GM21423 (cell line): Measurements from ENCODE around the gene ANXA11.

ENCODE experiments used
- ATAC-seq: cut with Tn5 transposase; IDR thresholded peaks from one replicate; pipeline ENCODE4 v1.9.1; 2021; ENCODE audit warnings: mild to moderate bottlenecking, moderate library complexity; ENCODE audit not compliant: unreplicated experiment

ANXA11 gene

DNA sequence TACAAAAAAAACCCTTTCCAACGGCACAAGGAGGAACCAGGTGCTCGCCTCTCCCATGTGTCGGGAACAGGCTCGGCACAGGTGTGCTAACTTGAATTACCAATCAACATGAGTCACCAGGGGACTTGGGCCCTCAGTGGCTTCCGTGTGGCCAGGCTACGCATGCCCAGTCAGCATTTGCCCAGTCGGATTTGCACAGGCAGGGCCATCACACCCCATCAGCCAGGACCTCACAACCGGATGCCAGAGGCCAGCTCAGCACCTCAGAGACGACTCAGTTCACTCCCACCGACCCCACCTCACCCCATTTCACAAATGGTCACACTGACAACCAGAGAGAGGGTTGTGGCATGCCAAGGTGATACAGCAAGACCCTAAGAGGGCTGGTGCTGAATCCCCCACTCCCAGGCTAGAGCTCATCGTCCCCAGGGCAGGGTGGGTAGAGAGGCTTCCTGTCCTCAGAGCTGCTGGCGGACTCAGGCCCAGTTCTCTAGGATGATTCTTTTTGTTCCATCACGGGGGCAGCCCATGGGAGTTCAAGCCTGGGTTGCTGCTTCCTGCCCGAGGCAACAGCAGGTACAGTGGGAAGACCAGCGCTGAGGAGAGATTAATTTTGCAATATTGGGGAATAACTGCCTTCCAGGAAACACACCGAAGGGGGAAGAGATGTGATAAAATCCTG, 13.6 kb downstream of the ANXA11 start:
- no peak for ATAC-seq

DNA sequence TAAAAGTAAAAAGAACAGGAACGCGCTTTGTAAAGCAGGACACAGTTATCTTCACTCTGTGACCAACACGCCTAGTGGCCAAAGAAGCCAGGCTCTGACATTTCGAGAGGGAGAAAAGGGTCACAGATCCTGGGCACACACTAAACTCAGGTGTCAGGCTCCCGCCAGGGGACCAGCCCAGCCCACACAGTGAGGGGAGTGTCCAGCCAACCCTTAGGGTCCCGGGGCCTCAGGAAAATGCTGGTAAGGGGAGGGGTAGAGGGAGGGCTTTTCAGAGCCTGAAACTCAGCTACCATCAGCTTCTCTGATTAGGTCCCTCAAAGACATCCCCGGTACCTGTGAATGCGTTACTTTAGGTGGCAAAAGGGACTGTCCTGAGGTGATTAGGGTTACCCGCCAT, 16.6 kb downstream of the ANXA11 start:
- no peak for ATAC-seq

DNA sequence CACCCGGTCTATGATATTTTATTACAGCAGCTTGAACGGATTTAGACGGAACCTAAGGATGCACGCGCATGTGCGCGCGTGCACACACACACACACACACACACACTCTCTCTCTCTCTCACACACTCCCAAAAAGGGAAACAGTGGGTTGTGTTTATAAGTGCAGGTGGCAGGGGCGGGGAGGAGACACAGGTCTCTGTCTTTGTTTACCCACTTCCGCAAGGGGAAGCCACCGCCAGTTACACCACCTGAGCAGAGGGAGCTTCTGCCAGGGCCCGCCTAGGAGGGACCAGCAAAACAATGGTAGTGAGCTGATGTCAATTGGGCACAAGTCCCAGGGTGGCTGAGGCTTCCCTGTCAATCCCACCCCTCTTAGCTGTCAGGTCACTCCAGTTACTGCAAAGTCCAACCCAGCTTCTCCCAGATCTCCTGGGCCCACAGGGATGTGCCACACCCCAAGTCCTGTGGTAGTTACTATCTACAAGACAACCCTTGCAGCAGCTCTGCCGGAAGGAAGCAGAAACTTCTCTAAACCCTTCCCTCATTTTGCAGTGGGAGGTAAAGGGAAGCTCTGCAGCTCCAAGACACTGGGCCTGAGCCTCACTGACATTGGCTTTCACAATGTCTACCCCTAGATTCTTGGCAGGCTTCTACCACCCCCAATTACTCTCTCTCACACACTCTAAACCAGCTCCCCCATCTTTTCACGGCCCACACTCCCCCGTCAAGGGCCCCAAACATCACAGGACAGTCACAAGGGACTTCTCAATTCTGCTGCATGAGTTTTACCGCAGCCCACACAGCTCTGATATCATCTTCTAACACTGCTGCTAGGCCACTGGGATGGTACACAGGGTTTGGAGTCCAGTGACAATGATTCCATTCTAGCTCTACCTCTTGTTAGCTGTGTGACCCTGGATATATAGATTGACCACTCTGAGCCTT, 17.6 kb downstream of the ANXA11 start:
- peak; percentile 87 for ATAC-seq

DNA sequence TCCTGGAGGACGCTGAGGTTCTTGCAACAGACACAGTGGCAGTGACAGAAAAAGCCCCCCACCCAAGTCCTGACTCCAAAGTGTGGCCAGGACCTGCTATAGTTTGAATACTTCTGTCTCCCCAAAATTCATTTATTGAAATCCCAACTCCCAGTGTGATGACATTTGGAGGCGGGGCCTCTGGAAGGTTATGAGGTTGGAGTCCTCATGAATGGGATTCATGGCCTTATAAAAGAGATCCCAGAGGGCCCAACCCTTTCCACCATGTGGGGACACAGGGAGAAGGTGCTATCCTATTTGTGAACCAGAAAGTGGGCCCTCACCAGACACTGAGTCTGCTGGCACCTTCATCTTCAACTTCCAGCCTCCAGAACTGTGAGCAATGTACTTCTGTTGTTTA, 18.3 kb downstream of the ANXA11 start:
- ATAC-seq = no peak

DNA sequence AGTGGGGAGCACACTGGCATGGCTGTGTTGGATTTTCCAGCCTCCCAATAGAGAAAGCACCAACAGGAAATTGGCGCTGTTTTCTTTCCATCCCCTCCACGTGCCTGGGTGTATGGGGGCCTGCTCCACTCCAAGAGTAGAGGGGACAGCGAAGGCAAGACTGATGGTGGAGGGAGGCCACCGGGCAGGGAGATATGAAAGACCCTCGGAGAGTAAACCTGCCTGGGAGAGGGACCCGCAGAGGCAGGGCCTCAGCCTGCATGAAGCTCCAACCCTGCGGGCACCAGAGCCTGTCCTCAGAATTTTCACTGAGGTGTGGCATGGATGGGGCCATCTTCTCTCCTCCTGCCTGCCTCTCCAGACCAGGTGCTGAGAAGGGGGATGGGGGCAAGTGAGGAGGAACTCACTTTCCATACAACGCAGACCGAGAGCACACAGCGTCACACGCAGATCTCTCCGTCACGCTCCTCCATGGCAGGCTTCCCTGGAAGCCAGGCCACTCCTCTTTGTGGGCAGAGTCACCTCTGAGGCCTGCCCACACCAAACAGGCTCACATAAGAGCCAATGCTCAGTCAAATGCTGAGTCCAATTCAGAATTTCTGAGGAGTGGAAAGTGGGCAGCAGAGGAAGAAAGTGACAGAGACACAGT, 18.8 kb downstream of the ANXA11 start:
- no peak for ATAC-seq

DNA sequence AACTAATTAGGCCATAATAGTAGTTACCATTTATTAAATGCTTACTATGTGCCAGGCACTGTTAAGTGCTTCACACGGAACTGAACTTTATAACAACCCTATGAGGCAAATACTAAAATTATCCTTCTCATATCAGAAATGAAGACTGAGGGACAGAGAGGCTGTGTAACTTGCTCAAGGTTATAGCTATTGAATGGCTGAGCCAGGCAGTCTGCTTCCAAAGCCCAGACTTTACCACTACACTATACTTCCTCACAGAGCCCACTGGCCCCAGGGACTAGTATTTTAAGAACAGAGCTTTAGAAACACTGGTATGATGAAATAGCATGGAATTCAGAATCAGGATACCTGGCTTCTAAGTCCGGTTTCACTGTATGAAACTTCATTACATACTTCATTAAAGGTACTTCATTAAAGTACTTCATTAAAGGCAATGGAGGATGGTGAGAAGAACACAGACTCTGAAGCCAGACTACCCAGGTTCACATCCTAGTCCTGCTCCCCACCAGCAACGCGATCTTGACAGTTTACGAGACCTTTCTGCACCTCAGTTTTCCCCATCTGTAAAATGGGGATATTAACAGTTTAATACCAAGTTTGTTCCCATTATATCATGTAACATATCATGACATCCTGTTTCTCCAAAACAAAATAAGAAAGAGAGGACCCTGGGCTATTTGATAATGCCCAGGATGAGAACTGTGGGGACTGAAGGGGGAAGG, 19.6 kb downstream of the ANXA11 start:
- no peak for ATAC-seq

DNA sequence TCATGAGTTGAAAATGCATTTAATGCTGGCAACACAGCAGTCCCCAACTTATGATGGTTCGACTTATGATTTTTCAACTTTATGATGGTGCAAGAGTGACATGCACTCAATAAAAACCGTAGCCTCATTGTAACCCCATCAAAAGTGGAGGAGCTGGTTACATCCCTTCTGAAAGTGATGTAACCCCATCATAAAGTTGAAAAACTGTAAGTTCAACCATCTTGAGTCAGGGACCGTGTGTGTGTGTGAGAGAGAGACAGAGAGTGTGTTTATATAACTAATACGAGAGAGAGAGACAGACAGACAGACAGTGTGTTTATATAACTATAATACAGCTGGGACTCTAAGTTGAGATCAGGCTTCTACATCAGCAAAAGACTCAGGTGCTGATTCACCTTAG, 21.0 kb downstream of the ANXA11 start:
- ATAC-seq = no peak

DNA sequence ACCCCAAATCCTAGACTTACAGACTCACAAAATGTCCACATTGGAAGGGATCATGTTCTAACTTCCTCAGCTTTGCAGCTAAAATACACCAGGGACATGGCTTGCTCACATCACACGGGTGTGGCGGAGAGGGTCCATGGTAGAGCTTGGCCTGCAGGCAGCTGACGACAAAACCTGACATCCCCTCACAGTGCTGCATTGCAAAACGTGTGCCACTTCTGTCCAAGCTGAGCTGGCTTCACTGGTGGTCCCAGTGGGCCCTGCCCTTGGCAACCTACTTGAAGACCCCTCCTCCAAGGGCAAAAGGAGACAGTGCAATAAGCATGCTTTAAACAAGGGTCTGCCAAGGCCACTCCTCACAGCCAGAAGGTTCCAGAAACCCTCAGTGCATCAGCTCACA, 21.9 kb downstream of the ANXA11 start:
- ATAC-seq = no peak

DNA sequence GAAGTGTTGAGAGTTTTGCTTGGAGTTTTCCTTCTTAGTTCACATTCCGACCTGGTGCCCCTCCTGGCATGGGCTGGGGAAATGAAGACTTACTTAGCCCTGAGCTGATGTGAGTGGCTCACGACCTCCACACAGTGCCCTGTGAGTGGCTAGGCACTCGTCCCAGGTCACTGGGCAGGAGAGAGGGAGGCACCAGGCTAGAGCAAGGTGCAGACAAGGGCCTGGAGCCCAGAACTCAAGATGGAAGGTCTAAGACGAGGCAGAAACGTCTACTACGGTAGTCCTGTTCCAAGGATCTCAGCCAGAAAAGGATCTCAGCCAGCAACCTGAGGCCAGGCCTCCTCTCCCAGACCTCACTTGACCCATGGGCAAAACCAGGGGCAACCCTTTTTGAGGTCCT, 22.4 kb downstream of the ANXA11 start:
- ATAC-seq = no peak

DNA sequence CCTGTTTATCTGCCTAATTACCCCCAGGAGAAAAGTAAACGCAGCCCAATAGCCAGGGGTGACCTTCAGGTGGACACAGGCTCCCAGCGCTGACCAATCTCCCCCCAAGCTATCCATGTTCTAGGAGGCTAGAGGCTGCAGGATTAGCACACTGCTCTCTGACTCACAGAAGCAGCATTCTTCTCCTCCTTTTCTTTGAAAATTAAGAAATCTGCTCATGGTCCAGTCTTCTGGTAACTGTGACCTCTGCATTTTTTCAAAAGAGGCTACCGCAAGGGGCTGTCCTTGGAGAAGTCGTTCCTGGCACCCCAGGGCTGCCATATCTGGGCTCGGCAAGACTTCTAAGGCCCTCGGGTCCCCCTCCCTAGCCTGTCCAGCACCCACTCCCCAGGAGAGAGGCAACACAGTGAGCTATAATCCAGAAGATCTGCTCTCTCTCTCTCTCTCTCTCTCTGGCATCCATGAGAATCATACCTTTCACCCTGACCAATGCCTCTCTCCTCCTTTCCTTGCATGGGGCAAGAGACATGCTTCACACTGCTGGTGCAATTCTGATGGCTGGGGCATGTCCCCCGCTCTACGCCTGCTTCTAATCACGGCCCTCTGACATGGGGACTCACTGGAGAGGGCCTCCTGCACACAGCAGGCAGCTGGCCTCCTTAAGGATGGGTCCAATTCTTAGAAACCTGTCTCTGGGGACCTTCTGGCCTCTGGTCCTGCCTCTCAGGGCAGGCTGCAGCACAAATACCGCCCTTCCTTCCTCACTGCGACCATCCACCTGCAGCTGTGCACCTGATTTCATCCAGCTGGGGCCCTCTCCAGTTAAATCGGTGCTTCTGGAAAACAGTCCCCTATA, 27.3 kb downstream of the ANXA11 start:
- no peak for ATAC-seq

DNA sequence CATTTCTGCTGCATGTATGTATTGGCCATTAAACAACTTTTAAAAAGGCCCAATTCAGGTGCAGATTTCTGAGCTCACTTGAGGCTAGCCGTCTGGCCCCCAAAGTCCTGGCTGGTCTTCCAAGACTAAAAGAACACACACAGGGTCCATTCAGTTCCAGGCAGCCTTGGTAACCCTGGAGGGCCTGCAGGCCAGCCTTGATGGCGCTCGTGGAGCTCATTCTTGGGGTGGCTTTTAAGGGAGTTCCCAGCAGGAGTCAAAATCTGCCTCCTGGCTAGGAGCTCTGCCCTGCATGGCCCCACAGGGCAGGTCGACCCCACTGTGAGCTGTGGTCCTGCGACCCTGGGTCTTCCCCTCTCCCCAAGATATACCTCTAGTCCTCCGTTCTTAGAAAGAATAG, 28.8 kb downstream of the ANXA11 start:
- ATAC-seq = no peak

DNA sequence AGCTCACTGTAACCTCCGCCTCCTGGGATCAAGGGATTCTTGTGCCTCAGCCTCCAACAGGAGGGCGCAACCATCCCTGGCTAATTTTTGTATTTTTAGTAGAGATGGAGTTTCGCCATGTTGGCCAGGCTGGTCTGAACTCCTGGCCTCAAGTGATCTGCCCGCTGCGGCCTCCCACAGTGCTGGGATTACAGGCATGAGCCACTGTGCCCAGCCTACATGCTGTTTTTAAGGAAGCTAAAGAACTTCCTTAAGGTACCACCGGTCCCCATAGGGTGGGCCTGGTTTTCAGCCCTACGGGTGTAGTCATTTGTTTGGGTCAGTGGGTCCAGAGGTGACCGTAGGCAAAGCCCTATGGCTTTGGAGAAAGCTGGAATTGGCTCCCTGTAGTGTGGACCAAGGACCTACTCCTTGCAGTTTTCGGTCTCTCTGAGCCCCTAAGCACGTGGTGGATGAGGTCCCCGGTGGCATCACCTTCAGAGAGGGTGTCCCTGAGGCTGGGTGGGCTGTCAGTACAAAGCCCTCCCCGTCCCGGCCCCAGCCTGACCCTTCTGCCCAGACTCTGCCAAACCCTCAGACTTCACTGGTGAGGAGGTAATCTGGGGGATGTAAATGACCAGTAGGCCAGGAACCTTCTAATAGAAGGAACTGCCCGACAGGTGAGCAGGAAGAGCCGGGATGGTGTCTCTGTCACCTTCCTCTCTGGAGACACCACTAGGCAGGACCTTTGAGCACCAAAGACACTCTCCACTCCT, 30.5 kb downstream of the ANXA11 start:
- no peak for ATAC-seq

DNA sequence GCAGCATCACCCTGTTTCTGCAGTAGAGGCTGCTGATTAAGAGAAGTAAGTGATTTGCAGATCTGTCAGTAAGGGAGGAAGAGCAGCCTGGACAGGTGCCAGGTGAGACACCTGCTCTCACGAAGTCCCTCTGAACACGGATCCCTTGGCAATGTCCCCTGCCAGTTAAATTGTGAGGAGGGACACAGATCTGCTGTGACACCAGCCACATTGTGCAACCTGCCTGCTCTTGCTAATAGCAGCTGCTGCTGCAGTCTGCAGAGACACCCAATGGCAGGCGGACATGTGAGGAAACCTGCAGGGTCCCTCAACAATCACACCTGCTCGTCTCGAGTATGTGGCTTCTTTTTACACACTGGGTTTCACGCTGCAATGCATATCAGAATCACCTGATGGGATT, 31.9 kb downstream of the ANXA11 start:
- ATAC-seq = no peak

DNA sequence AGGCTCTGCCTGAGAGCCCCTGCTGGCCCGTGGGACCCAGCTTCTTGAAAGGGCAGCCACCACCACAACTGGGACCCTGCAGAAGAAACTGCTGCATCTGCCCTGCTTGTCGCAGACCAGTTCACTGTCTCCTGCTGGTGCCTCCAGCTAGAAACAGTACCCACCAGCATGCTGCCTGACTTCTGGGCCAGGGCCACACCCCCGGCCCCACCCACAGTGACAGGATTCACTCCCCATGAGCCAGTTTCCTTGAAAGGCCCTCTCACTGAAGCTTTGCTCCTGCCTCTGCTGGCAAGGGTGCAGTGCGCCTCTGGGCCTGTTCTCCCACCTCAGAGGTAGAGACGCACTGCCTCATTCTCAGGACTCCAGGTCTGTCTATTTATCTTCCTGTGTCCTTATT, 32.4 kb downstream of the ANXA11 start:
- no peak for ATAC-seq

DNA sequence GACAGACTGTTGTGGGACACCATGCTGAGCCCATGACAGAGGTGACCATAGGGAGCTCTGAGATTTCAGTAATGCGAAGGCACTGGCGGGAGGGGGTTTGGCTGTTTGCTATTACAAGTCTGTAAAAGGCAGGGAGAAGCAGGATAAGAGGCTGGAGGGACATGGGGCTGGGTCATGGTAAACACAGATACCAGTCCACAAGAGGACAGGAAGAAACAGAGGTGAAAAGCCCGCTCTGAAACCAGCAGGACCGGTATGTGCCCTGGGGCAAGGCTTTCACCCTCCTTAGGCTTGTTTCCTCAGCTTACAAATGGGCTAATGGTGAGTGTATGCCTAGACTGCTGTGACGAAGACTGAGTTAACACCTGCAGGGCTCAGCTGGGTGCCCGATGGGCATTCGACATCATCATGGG, 34.1 kb downstream of the ANXA11 start:
- no peak for ATAC-seq

DNA sequence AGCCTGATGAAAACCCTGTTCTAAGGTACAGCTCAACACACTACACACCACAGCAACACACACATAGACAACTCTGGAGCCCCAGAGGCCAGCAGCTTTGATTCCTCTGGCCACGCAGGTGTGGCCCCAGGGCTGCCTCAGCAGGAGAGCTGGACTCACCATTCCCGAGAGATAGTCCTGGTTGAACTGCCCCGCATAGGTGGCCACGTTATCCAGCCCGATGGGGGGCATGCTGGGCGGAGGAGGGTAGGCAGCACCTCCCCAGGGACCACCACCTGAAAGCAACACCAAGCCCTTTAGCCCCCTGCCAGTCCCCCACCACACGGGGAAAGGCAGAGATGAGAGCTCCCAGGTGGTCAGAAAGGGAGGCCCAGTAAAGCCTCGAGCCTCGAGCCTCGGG, 34.7 kb downstream of the ANXA11 start:
- no peak for ATAC-seq

DNA sequence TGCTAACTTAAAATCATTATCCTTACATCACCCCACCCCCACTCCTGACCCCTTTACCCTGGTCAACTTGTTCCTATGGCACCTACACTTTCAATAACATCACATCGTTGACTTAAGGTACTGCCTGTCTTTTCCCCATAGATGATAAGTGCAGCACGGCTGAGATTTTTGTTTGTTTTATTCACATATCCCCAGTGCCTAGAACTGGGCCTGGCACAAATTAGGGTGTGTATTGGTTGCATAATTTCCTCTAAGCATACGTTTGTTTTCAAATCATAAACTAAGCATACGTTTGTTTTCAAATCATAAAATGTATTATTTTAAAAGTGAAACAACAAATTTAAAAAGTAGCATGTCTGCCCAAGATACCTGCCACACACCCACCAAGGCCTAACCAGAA, 35.3 kb downstream of the ANXA11 start:
- ATAC-seq = no peak

DNA sequence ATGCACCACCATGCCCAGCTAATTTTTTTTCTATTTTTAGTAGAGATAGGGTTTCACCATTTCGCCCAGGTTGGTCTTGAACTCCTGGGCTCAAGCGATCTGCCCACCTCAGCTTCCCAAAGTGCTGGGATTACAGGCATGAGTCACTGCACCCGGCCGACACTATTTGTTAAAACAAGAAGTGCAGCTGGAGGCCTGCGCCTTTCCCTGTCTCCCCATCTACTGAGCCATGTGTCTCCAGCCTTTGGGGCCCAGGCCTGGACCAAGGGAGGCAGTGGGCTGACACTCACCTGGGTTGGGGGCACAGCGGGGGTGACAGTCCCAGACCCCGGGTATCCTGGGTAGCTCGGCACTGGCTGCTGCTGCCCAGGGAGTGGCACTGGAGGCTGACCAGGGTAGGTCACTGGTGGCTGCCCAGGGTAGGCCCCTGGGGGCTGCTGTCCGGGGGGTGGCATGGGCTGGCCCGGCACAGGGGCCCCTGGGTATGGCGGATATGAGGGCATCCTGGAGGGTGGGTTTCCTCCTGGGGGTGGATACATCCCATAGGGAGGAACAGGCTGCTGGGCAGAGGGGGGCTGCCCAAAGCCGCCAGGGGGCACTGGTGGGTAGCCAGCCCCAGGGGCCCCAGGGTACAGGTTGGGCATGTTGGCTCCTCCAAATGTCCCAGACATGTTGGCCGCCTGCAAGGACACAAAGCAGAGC, 36.5 kb downstream of the ANXA11 start:
- ATAC-seq = no peak

DNA sequence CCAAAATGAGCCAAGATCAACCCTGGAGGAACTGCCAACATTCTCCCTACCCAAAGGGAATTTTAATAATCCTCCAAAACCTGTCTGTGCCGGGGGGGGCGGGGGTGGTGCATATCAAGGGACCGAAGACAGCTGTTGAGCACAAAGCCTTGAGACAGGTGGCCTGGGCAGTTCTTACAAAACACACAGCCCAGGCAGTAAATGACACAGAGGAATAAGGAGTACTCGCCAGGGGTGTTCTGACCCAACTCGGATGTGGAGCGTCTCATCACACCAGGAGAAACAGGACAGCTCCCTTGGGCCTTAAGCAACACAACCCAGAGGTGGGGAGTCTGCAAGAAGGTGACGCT, 37.2 kb downstream of the ANXA11 start:
- no peak for ATAC-seq
